Fibroblast of the conjunctiva (primary cell): ENCODE data around the gene SRBD1.

Experiments used
- DNase-seq: peaks from one replicate; pipeline ENCODE4 v3.0.0-alpha.2; 2010; ENCODE audit warnings: low read depth

Gene SRBD1

GRCh38 chr2:45596761-45597160, 14.3 kb downstream of the SRBD1 start:
- DNase-seq = no peak

- DNase-seq = no peak
Observed at GRCh38 chr2:45595721-45596435, 15.2 kb downstream of the SRBD1 start.

DNA sequence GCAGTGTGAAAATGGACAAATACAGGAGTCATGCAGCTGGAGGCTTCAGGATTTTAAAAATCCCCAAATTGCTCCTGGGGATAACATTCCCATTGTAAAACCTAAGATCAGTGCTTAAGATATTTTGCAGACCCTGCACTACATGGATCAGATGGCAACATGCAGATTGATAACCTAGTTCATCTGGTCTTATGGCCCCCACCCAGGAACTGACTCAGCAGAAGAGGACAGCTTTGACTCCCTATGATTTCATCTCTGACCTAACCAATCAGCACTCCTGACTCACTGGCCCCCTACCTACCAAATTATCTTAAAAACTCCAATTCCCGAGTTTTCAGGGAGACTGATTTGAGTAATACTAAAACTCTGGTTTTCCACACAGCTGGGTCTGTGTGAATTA, 20.0 kb downstream of the SRBD1 start:
- DNase-seq = no peak

- no peak for DNase-seq
Observed at GRCh38 chr2:45588158-45588829, 22.8 kb downstream of the SRBD1 start.

GRCh38 chr2:45586600-45586999, 24.5 kb downstream of the SRBD1 start:
- no peak for DNase-seq

GRCh38 chr2:45585267-45585861, 25.7 kb downstream of the SRBD1 start:
- DNase-seq = peak; percentile 43

DNA sequence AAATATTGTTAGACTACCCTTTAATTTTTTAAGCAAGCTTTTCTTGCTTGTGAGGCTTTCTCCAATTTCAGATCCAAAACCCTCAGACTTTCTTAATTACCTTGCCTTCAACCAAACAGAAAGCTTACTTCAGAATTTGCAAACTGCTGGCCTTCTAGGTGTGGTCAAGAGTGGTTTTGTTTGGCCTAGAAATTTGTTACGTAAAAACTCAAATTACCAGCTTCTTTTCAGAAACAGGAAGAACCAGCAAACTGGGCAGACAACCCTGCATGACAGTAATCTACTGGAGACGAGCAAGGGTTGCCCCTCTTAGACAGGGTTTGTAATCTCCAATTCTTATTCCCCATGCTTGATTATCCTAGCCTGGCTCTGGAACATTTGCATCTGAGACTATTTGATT, 27.1 kb downstream of the SRBD1 start:
- no peak for DNase-seq

- no peak for DNase-seq
Observed at GRCh38 chr2:45582522-45582921, 28.5 kb downstream of the SRBD1 start.

DNA sequence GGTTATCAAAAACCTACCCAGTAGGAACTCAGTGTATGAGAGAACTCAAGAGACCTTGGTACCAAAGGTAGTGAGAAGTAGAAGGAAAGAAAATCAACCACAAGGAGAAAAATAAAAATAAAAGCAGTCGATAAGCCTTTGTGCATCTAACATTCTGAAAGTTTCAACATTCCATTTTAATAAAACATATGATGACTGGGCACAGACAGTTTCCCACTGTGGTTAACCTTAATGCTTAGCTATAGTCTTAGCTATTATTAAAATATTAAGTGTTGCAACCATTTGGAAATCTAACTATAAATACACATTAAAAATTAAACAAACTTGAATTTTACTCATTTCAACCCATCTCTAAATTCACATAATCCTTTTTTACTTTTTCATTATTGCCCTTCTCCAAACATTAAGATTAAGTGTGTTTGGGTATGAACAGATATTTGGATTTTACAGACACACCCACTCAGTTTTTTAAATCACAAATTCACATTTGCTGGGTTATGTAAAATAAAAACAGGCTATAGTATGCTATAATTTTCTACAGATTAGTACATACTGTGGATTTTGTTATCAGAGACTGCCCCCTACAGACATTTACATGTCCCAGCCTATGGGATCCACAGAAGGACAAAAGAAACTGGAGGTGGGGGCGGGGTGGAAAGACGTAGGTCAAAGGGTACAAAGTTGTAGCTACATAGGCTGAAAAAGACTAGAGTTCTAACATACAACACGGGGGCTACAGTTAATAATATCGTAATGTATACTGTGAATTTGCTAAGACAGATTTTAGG, 32.8 kb downstream of the SRBD1 start:
- DNase-seq = peak; percentile 47

GRCh38 chr2:45577441-45577840, 33.6 kb downstream of the SRBD1 start:
- no peak for DNase-seq

DNA sequence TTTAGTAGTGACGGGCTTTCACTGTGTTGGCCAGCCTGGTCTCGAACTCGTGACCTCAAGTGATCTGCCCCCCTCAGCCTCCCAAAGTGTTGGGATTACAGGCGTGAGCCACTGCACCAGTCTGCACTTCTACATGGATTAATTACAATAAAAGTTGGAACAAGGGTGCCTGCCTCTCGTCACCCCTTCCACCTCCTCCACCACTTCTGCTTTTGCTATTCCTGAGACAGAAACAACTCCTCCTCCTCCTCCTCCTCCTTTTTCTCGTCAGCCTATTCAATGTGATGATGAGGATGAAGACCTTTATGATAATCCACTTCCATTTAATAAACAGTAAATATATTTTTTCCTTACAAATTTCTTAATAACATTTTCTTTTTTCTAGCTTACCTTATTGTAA, 35.2 kb downstream of the SRBD1 start:
- no peak for DNase-seq

DNA sequence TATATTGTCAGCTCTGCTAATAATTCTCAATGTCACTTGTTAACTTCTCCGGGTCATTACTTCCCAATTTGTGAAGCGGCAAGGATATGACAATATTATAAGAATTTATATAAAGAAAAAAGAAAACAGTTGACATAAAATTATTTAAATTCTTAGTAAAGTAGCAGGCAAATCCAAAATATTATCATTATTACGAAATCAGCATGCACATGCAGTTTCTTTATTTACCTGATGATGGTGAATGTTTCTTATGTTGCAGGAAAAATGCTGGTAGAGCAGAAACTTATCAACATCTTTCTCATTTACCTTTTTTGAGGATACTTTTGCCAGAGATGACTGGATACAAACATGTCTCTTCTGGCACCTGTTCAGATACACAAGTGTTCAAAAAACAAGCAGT, 38.1 kb downstream of the SRBD1 start:
- no peak for DNase-seq

DNA sequence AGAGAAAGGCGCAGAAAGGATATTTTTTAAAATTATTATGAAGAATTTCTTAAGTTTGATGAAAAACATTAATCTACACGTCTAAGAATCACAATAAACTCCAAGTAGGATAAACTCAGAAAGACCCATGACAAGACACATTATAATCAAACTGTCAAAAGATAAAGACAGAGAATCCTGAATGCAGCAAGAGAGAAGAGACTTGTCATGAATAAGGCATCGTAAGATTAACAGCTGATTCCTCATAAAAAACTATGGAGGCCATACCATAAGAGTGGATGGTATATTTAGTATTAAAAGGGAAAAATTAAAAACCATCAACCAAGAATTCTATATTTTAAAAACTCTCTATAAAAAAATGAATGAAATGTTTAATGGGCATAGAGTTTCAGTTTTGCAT, 39.1 kb downstream of the SRBD1 start:
- no peak for DNase-seq

GRCh38 chr2:45570671-45571334, 40.3 kb downstream of the SRBD1 start:
- no peak for DNase-seq

DNA sequence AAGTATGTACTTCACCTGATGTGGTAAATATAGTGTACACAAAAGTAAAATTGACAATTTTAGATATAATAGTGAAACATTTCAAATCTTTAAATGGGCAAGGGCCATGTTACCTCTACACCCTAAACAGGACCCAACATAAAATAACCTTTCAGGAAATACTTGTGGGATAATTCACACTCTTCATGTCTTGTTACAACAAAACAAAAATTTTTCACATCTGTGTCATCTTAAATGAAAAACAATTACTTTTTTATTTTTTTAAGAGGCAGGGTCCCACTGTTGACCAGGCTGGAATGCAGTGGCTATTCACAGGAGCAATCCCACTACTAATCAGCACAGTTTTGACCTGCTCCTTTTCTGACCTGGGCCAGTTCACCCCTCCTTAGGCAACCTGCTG, 42.1 kb downstream of the SRBD1 start:
- DNase-seq = no peak

DNA sequence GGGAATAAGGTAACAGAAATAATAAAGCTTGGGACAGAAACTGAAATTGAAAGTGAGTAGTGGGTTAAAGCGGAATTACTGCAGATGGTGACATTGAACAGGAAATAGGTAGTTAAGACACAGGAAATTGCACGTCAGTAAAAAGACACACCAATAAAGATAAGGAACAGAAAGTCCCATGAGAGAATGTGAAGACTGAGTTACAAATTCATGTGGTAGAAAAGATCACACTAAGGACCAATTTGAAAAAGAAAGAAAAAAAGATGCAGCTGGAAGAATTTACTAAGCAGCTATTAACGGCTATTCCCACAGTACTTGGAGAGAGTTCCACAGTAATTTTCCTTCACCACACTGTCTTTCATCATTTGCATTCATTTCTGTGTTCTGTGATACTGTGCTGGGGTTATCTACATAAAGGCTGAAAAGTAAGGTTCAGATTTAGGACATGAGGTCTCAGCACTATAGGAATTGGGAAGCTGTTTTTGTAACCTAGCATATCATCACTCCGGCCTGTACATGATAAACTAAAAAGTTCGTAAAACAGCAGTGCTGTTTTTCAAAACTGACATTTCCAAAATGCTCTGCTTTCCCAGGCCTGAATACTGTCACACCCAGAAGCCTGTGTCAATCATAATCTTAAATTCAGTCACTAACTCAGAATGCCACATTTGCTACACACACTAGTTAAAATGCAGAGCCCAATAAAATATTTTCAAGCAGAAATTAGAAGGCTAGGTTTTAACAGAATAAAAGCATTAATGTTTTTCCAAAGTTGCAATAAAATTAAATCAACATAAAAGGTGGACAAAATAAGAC, 42.9 kb downstream of the SRBD1 start:
- DNase-seq = no peak

DNA sequence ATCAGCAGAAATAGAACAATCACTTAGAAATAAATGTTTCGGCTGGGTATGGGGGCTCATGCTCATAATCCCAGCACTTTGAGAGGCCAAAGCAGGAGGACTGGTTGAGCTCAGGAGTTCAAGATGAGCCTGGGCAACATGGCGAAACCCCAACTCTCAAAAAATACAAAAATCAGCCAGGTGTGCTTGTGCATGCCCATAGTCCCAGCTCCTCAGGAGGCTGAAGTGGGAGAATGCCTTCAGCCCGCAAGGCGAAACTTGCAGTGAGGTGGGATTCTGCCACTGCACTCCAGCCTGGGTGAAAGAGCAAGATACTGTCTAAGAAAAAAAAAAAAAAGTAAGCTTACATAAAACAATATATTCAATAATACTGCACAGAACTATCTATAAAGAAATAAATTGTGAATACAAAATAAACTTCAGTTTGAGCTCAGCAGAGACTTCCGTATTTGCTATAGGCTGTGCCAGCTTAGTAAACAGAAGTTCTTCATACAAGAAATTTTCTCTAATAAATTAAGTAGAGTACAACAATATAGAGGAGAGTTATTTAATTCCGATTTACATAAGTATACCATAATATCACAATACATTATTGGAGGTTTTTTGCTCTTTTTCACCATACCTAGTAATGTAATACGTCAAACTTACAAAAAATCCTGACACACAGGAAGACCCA, 43.6 kb downstream of the SRBD1 start:
- no peak for DNase-seq

DNA sequence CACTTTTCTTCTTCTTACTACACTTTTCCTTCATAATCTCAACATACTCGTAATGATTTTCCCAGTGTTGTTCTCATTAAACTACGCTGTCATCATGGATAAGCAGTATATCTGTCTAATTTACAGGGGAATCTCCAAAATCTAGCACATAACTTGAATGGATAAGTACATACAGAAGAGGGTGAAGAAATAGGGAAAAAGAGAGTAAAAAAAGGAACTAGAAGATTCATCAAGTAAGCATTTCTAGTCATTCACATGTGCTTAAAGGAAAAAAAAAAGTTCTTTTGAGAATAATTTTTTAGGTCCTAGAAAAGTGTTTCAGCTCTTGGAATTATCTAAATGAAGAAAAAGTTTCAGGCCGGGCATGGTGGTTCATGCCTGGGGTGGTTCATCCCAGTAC, 51.6 kb downstream of the SRBD1 start:
- no peak for DNase-seq

- peak; percentile 18 for DNase-seq
Observed at GRCh38 chr2:45554742-45555140, 56.3 kb downstream of the SRBD1 start.

GRCh38 chr2:45554073-45554741, 56.9 kb downstream of the SRBD1 start:
- DNase-seq = peak; percentile 10
